Neural cell (in vitro differentiated cells): ENCODE measurements around the gene TM7SF2. TPM values are rescaled to one million over a fixed set of nuclear protein-coding genes. Genes with fewer than 3 reads are reported as not detected.

Experiments used
- H2AFZ ChIP-seq: fragments of 200-600, 300-800 bp; sonication (generic), shearing (Covaris generic); 2 replicates; pipeline ENCODE4 v1.6.0; 2014; ENCODE audit warnings: low read depth, mild to moderate bottlenecking, antibody characterized with exemption, low read length, moderate library complexity
- H3F3A ChIP-seq: fragments of 200-600 bp; shearing (Covaris generic); 2 replicates; pipeline ENCODE4 v1.6.1; 2016; ENCODE audit warnings: mild to moderate bottlenecking, moderate library complexity, mixed read lengths, antibody characterized with exemption, low read length; ENCODE audit not compliant: insufficient read depth, poor library complexity, severe bottlenecking
- H3K27ac ChIP-seq: fragments of 200-600, 300-800 bp; sonication (generic), shearing (Covaris generic); 2 replicates; pipeline ENCODE4 v1.5.1; 2014; ENCODE audit warnings: mild to moderate bottlenecking, low read length, moderate library complexity
- H3K27me3 ChIP-seq: fragments of 300-800, 200-600 bp; sonication (generic), shearing (Covaris generic); 2 replicates; pipeline ENCODE4 v1.6.0; 2014; ENCODE audit warnings: mild to moderate bottlenecking, low read depth, low read length, moderate library complexity; ENCODE audit not compliant: insufficient read depth
- H3K36me3 ChIP-seq: fragments of 300-800, 200-600 bp; sonication (generic), shearing (Covaris generic); 2 replicates; pipeline ENCODE4 v1.5.1; 2014; ENCODE audit warnings: mild to moderate bottlenecking, antibody characterized with exemption, low read length, moderate library complexity; ENCODE audit not compliant: insufficient read depth
- H3K4me2 ChIP-seq: fragments of 300-800, 200-600 bp; sonication (generic), shearing (Covaris generic); 2 replicates; pipeline ENCODE4 v1.6.0; 2014; ENCODE audit warnings: mild to moderate bottlenecking, low read length
- H3K4me3 ChIP-seq: fragments of 300-800, 200-600 bp; sonication (generic), shearing (Covaris generic); 2 replicates; pipeline ENCODE4 v1.5.1; 2014; ENCODE audit warnings: mild to moderate bottlenecking, low read length, moderate library complexity
- H3K79me2 ChIP-seq: fragments of 200-600 bp; shearing (Covaris generic); replicated peaks from 2 replicates; pipeline ENCODE4 v1.6.0; 2014; ENCODE audit warnings: mild to moderate bottlenecking, low read length, moderate library complexity; ENCODE audit not compliant: insufficient read depth
- H3K9ac ChIP-seq: fragments of 300-800, 200-600 bp; sonication (generic), shearing (Covaris generic); 2 replicates; pipeline ENCODE4 v1.6.1; 2016; ENCODE audit warnings: mild to moderate bottlenecking, low read length, mixed read lengths
- H3K9me2 ChIP-seq: fragments of 200-600 bp; shearing (Covaris generic); 2 replicates; pipeline ENCODE4 v1.6.1; 2016; ENCODE audit warnings: mild to moderate bottlenecking, low read length, mixed read lengths; ENCODE audit not compliant: insufficient read depth
- H3K9me3 ChIP-seq: fragments of 200-600, 300-800 bp; sonication (generic), shearing (Covaris generic); 2 replicates; pipeline ENCODE4 v1.6.1; 2016; ENCODE audit warnings: mild to moderate bottlenecking, mixed run types, low read length, moderate library complexity, mixed read lengths
- H4K20me1 ChIP-seq: fragments of 200-600 bp; shearing (Covaris generic); 2 replicates; pipeline ENCODE4 v1.6.1; 2016; ENCODE audit warnings: mild to moderate bottlenecking, mixed run types; ENCODE audit not compliant: insufficient read depth
- CTCF ChIP-seq: fragments of 450-650 bp; IDR thresholded peaks from 2 replicates; pipeline ENCODE4 v1.5.1; 2014; ENCODE audit warnings: antibody characterized with exemption, mild to moderate bottlenecking, moderate library complexity; ENCODE audit not compliant: poor library complexity, severe bottlenecking
- EP300 ChIP-seq: fragments of 450-650 bp; conservative IDR thresholded peaks from 2 replicates; pipeline ENCODE4 v1.6.1; 2014; ENCODE audit warnings: antibody characterized with exemption, mild to moderate bottlenecking, moderate library complexity; ENCODE audit not compliant: poor library complexity, severe bottlenecking
- EZH2 ChIP-seq: fragments of 200-600, 300-800 bp; shearing (Covaris generic), sonication (generic); IDR thresholded peaks from 2 replicates; pipeline ENCODE4 v1.6.1; 2014; ENCODE audit warnings: antibody characterized with exemption, low read length, borderline replicate concordance, mild to moderate bottlenecking; ENCODE audit not compliant: insufficient read depth, poor library complexity, severe bottlenecking
- MXI1 ChIP-seq: fragments of 450-650 bp; conservative IDR thresholded peaks from 2 replicates; pipeline ENCODE4 v1.6.1; 2014; ENCODE audit warnings: antibody characterized with exemption, mild to moderate bottlenecking; ENCODE audit not compliant: poor library complexity, severe bottlenecking
- POLR2AphosphoS5 ChIP-seq: IDR thresholded peaks from 2 replicates; pipeline ENCODE4 v1.6.1; 2012
- RAD21 ChIP-seq: fragments of 450-650 bp; conservative IDR thresholded peaks from 2 replicates; pipeline ENCODE4 v1.6.1; 2014; ENCODE audit warnings: antibody characterized with exemption, mild to moderate bottlenecking, moderate library complexity
- SMC3 ChIP-seq: fragments of 450-650 bp; conservative IDR thresholded peaks from 2 replicates; pipeline ENCODE4 v1.6.1; 2014; ENCODE audit warnings: antibody characterized with exemption, mild to moderate bottlenecking, moderate library complexity; ENCODE audit not compliant: poor library complexity
- TAF1 ChIP-seq: IDR thresholded peaks from 2 replicates; pipeline ENCODE4 v1.6.1; 2012; ENCODE audit warnings: low read depth
- polyA plus RNA-seq: library from polyadenylated mRNA; depleted of rRNA; stranded (reverse); fragments of >200 nt; gene quantifications from 2 replicates; pipeline ENCODE4 v1.2.3, GENCODE V29; 2014
- TF ChIP-seq, protein P1 (sequence below): IDR thresholded peaks from 2 replicates; pipeline ENCODE4 v1.6.1; 2012; ENCODE audit warnings: borderline replicate concordance

Gene TM7SF2
- polyA plus RNA-seq, 1 donor from 2014 or later = 78.4 TPM

DNA sequence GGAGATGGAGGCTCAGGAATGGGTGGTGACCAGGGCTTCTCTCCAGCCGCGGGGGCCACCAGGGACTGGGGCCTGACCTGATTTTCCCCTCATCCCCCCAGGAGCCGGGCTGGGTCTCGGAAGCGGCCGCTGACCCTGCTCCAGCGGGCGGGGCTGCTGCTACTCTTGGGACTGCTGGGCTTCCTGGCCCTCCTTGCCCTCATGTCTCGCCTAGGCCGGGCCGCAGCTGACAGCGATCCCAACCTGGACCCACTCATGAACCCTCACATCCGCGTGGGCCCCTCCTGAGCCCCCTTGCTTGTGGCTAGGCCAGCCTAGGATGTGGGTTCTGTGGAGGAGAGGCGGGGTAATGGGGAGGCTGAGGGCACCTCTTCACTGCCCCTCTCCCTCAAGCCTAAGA is 23.8 kb upstream of the TM7SF2 start:
- no peak overlapping the region for H3K4me2 ChIP-seq

GRCh38 chr11:65089621-65090020 is 22.1 kb upstream of the TM7SF2 start:
- H3K4me3 ChIP-seq = no peak overlapping the region
- H3K79me2 ChIP-seq = peaks cover 8% of the 10 kb centered on the region
- H4K20me1 ChIP-seq = no peaks in the 10 kb centered on the region
- no peak overlapping the region for H3K9ac ChIP-seq
- H3K27ac ChIP-seq = no peak overlapping the region
- no peaks in the 10 kb centered on the region for H3F3A ChIP-seq
- H2AFZ ChIP-seq = no peak overlapping the region
- no peak overlapping the region for H3K4me2 ChIP-seq
- H3K9me2 ChIP-seq = no peaks in the 10 kb centered on the region
- TF ChIP-seq MXI1 = no peak
- no peaks in the 10 kb centered on the region for H3K27me3 ChIP-seq
- no peaks in the 10 kb centered on the region for H3K36me3 ChIP-seq
- no peaks in the 10 kb centered on the region for H3K9me3 ChIP-seq

More for the DNA sequence above, 23.8 kb upstream of the TM7SF2 start:
- no peaks in the 10 kb centered on the region for H3K27me3 ChIP-seq
- no peaks in the 10 kb centered on the region for H3K9me3 ChIP-seq
- H3K36me3 ChIP-seq = no peaks in the 10 kb centered on the region
- no peaks in the 10 kb centered on the region for H3K9me2 ChIP-seq
- peaks cover 21% of the 10 kb centered on the region for H3K79me2 ChIP-seq
- no peak overlapping the region for H3K4me3 ChIP-seq
- TF ChIP-seq, protein P1, sequence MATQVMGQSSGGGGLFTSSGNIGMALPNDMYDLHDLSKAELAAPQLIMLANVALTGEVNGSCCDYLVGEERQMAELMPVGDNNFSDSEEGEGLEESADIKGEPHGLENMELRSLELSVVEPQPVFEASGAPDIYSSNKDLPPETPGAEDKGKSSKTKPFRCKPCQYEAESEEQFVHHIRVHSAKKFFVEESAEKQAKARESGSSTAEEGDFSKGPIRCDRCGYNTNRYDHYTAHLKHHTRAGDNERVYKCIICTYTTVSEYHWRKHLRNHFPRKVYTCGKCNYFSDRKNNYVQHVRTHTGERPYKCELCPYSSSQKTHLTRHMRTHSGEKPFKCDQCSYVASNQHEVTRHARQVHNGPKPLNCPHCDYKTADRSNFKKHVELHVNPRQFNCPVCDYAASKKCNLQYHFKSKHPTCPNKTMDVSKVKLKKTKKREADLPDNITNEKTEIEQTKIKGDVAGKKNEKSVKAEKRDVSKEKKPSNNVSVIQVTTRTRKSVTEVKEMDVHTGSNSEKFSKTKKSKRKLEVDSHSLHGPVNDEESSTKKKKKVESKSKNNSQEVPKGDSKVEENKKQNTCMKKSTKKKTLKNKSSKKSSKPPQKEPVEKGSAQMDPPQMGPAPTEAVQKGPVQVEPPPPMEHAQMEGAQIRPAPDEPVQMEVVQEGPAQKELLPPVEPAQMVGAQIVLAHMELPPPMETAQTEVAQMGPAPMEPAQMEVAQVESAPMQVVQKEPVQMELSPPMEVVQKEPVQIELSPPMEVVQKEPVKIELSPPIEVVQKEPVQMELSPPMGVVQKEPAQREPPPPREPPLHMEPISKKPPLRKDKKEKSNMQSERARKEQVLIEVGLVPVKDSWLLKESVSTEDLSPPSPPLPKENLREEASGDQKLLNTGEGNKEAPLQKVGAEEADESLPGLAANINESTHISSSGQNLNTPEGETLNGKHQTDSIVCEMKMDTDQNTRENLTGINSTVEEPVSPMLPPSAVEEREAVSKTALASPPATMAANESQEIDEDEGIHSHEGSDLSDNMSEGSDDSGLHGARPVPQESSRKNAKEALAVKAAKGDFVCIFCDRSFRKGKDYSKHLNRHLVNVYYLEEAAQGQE = no peak
- TF ChIP-seq CTCF (no peak), POLR2AphosphoS5 (no peak), EZH2 (no peak), TAF1 (no peak), RAD21 (no peak), SMC3 (no peak), MXI1 (no peak), EP300 (no peak)
- H2AFZ ChIP-seq = no peak overlapping the region
- H4K20me1 ChIP-seq = no peaks in the 10 kb centered on the region
- H3K9ac ChIP-seq = no peak overlapping the region
- H3K27ac ChIP-seq = no peak overlapping the region
- no peaks in the 10 kb centered on the region for H3F3A ChIP-seq

DNA sequence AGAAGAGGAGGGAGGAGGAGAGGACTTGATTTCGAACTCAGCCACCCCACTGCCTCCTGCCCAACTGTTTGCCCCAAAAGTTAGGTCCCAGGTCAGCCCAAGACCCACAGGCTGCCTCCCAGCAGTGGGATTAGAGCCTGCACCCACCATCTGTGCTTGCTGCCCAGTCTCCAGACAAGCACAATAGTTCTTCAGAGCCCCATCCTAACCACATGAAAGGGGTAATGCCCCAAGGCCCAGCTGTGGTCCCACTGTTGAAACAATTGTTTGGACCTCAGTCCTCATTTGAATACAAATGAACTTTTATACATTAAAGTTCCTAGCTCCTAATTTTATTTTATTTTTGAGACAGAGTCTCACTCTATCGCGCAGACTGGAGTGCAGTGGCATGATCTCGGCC is 21.0 kb upstream of the TM7SF2 start:
- no peaks in the 10 kb centered on the region for H3K9me3 ChIP-seq
- no peaks in the 10 kb centered on the region for H3K27me3 ChIP-seq
- no peak overlapping the region for H3K27ac ChIP-seq
- H3K79me2 ChIP-seq = no peaks in the 10 kb centered on the region
- no peak overlapping the region for H3K9ac ChIP-seq
- TF ChIP-seq SMC3 = no peak
- no peak for TF ChIP-seq EZH2
- no peak for TF ChIP-seq CTCF
- no peak for TF ChIP-seq EP300
- no peak for TF ChIP-seq MXI1
- TF ChIP-seq, protein P1 = no peak
- no peak for TF ChIP-seq RAD21
- no peak for TF ChIP-seq TAF1
- no peak for TF ChIP-seq POLR2AphosphoS5
- H3K9me2 ChIP-seq = no peaks in the 10 kb centered on the region
- H3K4me2 ChIP-seq = no peak overlapping the region
- H3K36me3 ChIP-seq = no peaks in the 10 kb centered on the region
- no peaks in the 10 kb centered on the region for H4K20me1 ChIP-seq
- H3F3A ChIP-seq = no peaks in the 10 kb centered on the region
- no peak overlapping the region for H2AFZ ChIP-seq
- no peak overlapping the region for H3K4me3 ChIP-seq
